ENCODE data around the gene PARL. TPM values are rescaled to one million over a fixed set of nuclear protein-coding genes. Genes with fewer than 3 reads are reported as not detected.

Gene PARL
- total RNA-seq, 1 experiment from 2014 or later = 69.7 TPM

DNA sequence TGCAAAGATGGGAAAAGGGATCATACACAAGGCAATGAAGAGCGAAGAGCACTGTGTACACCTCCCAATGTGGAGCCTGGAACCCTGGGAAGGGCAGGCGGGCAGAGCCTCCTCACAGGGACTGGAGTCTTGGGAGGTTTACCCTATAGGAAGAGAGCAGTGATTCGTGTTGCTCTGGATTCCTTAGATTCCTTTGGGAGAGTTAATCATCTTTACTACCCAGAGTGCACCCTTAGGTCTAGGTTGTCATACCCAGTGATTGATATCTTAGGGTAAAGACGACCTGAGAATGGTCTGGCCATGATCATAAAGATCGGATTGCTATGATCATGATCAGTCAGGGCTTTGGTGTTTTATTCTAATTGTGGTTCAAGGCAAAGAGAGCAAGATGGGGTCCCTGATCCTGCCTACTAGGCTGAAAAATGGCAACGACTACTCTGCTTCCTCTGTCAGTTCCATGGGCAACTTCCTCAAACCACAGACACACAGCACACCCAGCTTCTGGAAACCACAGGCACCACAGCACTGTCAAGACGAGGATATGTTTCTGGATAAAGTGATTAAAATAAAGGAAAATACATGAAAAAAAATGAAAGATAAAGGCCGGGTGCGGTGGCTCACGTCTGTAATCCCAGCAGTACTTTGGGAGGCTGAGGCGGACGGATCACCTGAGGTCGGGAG, 38.9 kb downstream of the PARL start (continued):
- TF ChIP-seq, protein P1, sequence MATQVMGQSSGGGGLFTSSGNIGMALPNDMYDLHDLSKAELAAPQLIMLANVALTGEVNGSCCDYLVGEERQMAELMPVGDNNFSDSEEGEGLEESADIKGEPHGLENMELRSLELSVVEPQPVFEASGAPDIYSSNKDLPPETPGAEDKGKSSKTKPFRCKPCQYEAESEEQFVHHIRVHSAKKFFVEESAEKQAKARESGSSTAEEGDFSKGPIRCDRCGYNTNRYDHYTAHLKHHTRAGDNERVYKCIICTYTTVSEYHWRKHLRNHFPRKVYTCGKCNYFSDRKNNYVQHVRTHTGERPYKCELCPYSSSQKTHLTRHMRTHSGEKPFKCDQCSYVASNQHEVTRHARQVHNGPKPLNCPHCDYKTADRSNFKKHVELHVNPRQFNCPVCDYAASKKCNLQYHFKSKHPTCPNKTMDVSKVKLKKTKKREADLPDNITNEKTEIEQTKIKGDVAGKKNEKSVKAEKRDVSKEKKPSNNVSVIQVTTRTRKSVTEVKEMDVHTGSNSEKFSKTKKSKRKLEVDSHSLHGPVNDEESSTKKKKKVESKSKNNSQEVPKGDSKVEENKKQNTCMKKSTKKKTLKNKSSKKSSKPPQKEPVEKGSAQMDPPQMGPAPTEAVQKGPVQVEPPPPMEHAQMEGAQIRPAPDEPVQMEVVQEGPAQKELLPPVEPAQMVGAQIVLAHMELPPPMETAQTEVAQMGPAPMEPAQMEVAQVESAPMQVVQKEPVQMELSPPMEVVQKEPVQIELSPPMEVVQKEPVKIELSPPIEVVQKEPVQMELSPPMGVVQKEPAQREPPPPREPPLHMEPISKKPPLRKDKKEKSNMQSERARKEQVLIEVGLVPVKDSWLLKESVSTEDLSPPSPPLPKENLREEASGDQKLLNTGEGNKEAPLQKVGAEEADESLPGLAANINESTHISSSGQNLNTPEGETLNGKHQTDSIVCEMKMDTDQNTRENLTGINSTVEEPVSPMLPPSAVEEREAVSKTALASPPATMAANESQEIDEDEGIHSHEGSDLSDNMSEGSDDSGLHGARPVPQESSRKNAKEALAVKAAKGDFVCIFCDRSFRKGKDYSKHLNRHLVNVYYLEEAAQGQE (IDR thresholded peaks at IDR 0.05; ENCODE audit: low read depth) = no peak

DNA sequence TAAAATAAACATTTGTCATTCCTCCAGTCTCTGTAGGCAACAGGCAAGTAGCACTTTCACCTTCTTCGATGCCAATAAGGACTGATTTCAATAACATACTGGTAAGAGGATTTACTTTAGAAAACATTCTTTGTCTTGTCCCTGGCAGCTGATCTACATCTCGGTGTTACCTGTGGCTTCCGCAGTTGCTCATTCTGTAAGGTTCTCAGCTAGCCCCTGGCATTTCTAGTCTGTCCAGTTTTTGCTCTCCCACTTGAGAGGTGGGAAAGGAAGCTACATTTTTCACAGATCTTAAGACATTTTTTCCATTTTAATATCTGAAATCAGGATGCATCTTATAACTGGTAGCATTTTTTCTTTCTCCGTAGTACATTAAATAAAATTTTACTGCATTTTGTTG, 39.6 kb downstream of the PARL start:
- Histone ChIP-seq H2AFZ (ENCODE audit: low read depth, low read length, poor library complexity, severe bottlenecking) (no peak overlapping the region), H3K4me1 (ENCODE audit: control insufficient read depth in 1 of 2, insufficient read depth in 2 of 2, low read length in 2 of 2) (peaks cover 0 to 18% of the 10 kb centered on the region in 2 experiments; a peak in 2 of 4 replicates), H4K20me1 (ENCODE audit: insufficient read depth) (0 out of 2 replicates have a peak, but pooled peaks cover 7% of the 10 kb centered on the region), H3K27me3 (ENCODE audit: insufficient read depth, low read length) (no peaks in the 10 kb centered on the region), H3K9me2 (ENCODE audit: insufficient read depth) (no peaks in the 10 kb centered on the region), H3K4me3 (replicated peaks in 1 of 2; ENCODE audit: low read depth in 1 of 2, low read length in 2 of 2) (no peak overlapping the region), H3K4me2 (ENCODE audit: low read length) (0 out of 2 replicates have a peak overlapping the region, but pooled peaks have one; percentile 17), H3K9ac (ENCODE audit: low read length) (no peak overlapping the region), H3K36me3 (ENCODE audit: control insufficient read depth in 1 of 2, insufficient read depth in 2 of 2, low read length in 2 of 2) (peaks cover 17 to 23% of the 10 kb centered on the region in 2 experiments; a peak in 3 of 4 replicates), H3K27ac (ENCODE audit: low read depth, low read length) (no peak overlapping the region), H3K79me2 (ENCODE audit: insufficient read depth, low read length) (peaks cover 17% of the 10 kb centered on the region), H3K9me3 (ENCODE audit: control insufficient read depth in 1 of 2, insufficient read depth in 1 of 2, low read depth in 1 of 2, low read length in 2 of 2) (no peaks in the 10 kb centered on the region)
- ATAC-seq (no peak), DNase-seq (ENCODE audit: low read depth, low spot score) (no peak)
- intact Hi-C loops (cut with micrococcal nuclease) = no loop called here
- ChIA-PET RAD21 (ENCODE audit: low non-redundant PET in 1 of 2, low total read pairs in 2 of 2, uncharacterized antibody in 2 of 2, unreplicated experiment in 2 of 2) (no interaction called here), POLR2A (no interaction called here), CTCF (no interaction called here)
- TF ChIP-seq, protein P2, sequence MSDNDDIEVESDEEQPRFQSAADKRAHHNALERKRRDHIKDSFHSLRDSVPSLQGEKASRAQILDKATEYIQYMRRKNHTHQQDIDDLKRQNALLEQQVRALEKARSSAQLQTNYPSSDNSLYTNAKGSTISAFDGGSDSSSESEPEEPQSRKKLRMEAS (IDR thresholded peaks at IDR 0.05) = no peak
- no peak for TF ChIP-seq SRF (IDR thresholded peaks at IDR 0.05; ENCODE audit: low read depth)
- no peak for TF ChIP-seq POLR2A (IDR thresholded peaks at IDR 0.05; ENCODE audit: borderline replicate concordance, extremely low read depth, insufficient read depth, insufficient read length)
- no peak for TF ChIP-seq RAD21 (IDR thresholded peaks at IDR 0.05; ENCODE audit: low read depth)
- no peak for TF ChIP-seq EZH2phosphoT487 (IDR thresholded peaks at IDR 0.05; ENCODE audit: borderline replicate concordance)
- TF ChIP-seq EGR1 (IDR thresholded peaks at IDR 0.05; ENCODE audit: low read depth) = no peak
- no peak for TF ChIP-seq POLR2AphosphoS5 (IDR thresholded peaks at IDR 0.05; ENCODE audit: low read depth, low read length)
- TF ChIP-seq, protein P1 (IDR thresholded peaks at IDR 0.05; ENCODE audit: low read depth) = no peak
- TF ChIP-seq TCF7L2 (IDR thresholded peaks at IDR 0.05; ENCODE audit: borderline replicate concordance, extremely low read depth, insufficient read depth, insufficient read length) = no peak
- no peak for TF ChIP-seq ELF1 (IDR thresholded peaks at IDR 0.05; ENCODE audit: borderline replicate concordance, low read depth)
- TF ChIP-seq ZFX (IDR thresholded peaks at IDR 0.05) = no peak
- TF ChIP-seq CBX3 (IDR thresholded peaks at IDR 0.05; ENCODE audit: low read depth) = no peak
- TF ChIP-seq ZNF274 (IDR thresholded peaks at IDR 0.05; ENCODE audit: low read depth, low read length) = no peak
- TF ChIP-seq FOSL1 (IDR thresholded peaks at IDR 0.05; ENCODE audit: low read depth) = no peak
- TF ChIP-seq, protein P3, sequence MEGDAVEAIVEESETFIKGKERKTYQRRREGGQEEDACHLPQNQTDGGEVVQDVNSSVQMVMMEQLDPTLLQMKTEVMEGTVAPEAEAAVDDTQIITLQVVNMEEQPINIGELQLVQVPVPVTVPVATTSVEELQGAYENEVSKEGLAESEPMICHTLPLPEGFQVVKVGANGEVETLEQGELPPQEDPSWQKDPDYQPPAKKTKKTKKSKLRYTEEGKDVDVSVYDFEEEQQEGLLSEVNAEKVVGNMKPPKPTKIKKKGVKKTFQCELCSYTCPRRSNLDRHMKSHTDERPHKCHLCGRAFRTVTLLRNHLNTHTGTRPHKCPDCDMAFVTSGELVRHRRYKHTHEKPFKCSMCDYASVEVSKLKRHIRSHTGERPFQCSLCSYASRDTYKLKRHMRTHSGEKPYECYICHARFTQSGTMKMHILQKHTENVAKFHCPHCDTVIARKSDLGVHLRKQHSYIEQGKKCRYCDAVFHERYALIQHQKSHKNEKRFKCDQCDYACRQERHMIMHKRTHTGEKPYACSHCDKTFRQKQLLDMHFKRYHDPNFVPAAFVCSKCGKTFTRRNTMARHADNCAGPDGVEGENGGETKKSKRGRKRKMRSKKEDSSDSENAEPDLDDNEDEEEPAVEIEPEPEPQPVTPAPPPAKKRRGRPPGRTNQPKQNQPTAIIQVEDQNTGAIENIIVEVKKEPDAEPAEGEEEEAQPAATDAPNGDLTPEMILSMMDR (IDR thresholded peaks at IDR 0.05 in 2 of 3, conservative IDR thresholded peaks at IDR 0.05 in 1 of 3; ENCODE audit: borderline replicate concordance in 1 of 3, insufficient read depth in 1 of 3, low read depth in 2 of 3, low read length in 2 of 3) = no peak
- no TSS peak for BruUV-seq (replicated peaks)

Data from HCT116 (cell line).